GM06990 (cell line): Measurements from ENCODE around the gene LHFPL6.

ENCODE experiments used
- DNase-seq: peaks from one replicate; pipeline ENCODE4 v3.0.0-alpha.2; 2011; ENCODE audit not compliant: insufficient read length; ENCODE audit errors: extremely low read depth
- H3K27me3 ChIP-seq: replicated peaks from 2 replicates; pipeline ENCODE4 v1.6.0; 2011; ENCODE audit warnings: low read length; ENCODE audit not compliant: control insufficient read depth, insufficient read depth
- H3K36me3 ChIP-seq: 2 replicates; pipeline ENCODE4 v1.5.1; 2011; ENCODE audit warnings: low read length; ENCODE audit not compliant: control insufficient read depth, insufficient read depth
- H3K4me3 ChIP-seq: replicated peaks from 2 replicates; pipeline ENCODE4 v1.5.1; 2011; ENCODE audit warnings: low read depth, mild to moderate bottlenecking, control low read depth, low read length
- TF ChIP-seq, protein P1 (sequence below): IDR thresholded peaks from 2 replicates; pipeline ENCODE4 v1.5.1; 2011; ENCODE audit warnings: low read length, control low read depth, mild to moderate bottlenecking, inconsistent platforms; ENCODE audit not compliant: insufficient read depth, poor library complexity, severe bottlenecking

LHFPL6 gene

DNA sequence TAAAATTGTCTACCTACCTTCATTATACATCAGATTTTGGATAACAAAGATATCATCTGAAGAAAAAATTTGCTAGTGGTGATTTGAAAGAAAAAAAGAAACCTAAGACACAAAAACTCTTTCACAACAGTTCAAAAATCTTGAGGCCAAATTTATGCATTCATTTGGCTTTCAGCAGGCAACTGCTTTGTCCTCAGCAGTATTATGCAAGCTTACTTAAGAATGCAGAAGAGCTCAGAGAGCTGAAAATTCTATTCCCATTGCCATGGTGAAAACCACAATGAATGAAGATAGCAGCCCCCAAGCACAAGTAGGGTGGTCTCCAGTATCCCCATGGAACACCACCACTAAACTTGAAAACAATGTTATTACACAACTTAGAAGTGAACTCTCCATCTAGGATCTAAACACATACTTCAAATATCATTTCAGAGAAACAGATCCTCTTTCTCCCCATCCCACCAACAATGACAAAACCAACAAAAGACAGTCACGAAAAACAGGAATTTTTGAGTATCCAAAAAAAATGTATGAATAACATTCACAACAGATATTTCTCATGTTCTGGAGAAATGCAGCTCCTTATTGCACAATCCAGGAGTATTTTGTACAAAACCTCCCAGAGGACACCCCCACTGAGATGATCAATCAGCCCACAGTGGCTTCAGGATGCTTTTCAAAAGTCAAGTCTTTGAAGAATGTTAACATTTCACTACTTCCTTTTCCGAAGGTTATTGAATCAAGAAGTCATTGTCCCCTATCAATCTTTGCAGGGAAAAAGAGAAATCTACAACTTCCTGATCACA is 192.7 kb downstream of the LHFPL6 start:
- TF ChIP-seq, protein P1, sequence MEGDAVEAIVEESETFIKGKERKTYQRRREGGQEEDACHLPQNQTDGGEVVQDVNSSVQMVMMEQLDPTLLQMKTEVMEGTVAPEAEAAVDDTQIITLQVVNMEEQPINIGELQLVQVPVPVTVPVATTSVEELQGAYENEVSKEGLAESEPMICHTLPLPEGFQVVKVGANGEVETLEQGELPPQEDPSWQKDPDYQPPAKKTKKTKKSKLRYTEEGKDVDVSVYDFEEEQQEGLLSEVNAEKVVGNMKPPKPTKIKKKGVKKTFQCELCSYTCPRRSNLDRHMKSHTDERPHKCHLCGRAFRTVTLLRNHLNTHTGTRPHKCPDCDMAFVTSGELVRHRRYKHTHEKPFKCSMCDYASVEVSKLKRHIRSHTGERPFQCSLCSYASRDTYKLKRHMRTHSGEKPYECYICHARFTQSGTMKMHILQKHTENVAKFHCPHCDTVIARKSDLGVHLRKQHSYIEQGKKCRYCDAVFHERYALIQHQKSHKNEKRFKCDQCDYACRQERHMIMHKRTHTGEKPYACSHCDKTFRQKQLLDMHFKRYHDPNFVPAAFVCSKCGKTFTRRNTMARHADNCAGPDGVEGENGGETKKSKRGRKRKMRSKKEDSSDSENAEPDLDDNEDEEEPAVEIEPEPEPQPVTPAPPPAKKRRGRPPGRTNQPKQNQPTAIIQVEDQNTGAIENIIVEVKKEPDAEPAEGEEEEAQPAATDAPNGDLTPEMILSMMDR = no peak
- no peak overlapping the region for H3K4me3 ChIP-seq
- DNase-seq = no peak
- no peaks in the 10 kb centered on the region for H3K27me3 ChIP-seq
- no peaks in the 10 kb centered on the region for H3K36me3 ChIP-seq

DNA sequence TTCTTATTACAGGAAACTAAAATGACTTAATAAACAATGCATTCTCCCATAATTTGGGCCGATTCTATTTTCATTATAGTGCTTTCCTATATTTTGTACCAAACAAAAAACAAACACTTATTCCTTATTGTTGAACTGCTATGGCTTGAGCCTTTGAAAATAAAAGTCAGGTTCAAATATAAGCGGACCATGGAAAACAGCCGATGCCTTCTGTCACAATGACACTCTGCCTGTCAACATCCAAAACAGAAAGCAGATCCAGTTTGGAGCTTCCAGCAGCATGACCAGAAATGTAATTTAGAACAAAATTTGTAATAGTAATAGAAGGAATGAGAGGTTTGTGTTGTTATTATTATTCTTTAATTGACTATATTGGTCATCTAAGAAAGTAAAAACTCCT is 194.5 kb downstream of the LHFPL6 start:
- Histone ChIP-seq H3K36me3 (no peaks in the 10 kb centered on the region), H3K27me3 (no peaks in the 10 kb centered on the region), H3K4me3 (no peak overlapping the region)
- TF ChIP-seq, protein P1 = no peak
- DNase-seq = no peak

DNA sequence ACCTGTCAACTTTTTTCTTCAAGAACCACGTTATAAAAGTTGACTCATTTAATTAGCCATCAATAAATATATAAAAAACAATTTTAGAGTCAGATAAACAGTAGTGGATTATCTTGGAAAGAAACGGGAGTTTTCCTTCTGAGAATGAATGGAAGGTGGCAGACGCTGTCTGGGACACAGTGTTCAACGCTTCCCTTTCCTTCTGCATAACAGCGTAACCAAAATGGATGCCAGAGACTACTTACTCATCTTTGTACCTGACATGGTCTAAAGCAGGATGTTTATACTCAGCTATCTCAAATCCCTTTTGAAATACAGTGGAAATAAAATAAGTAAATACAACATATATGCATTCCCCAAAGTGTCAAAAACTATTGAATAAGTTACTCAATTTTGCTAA is 195.2 kb downstream of the LHFPL6 start:
- TF ChIP-seq, protein P1 = no peak
- no peaks in the 10 kb centered on the region for H3K36me3 ChIP-seq
- no peak for DNase-seq
- no peak overlapping the region for H3K4me3 ChIP-seq
- no peaks in the 10 kb centered on the region for H3K27me3 ChIP-seq

DNA sequence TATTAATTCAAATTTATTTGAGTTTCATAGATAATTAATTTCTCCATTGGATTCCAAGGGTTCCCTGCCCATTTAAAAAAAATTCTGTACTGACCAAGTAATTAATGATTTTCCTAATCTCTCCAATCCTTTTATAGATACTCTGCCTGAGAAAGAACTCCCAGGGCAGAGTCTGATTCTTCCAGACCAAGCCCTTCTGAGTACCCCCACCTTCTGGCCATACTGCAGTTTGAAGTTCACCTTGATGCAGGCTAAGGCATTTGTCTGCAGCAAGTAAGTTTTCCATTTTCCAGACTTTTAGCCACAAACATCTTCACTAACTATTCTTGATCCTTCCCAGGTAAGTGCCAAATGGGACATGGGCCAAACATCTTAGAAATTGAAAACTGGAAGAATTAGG is 195.9 kb downstream of the LHFPL6 start:
- no peak for DNase-seq
- Histone ChIP-seq H3K4me3 (no peak overlapping the region), H3K27me3 (no peaks in the 10 kb centered on the region), H3K36me3 (no peaks in the 10 kb centered on the region)
- TF ChIP-seq, protein P1 = no peak

DNA sequence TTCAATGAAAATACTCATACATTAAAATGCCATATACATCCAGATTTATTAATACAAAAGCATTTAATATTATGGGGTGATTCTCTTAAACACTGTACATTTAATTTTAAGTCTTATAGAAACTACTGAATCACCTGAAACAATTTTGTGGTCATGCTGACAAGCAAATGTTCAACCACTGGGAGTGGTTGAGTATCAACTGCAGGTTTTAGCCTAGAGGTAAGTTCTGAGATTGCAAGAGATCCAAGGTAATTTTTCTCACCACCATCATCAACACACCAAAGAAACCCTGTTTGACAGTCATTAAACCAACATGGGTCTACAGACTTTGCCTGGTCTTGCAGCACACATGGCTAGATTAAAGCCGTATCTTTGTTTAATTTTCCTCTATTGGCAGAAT is 196.3 kb downstream of the LHFPL6 start:
- Histone ChIP-seq H3K27me3 (no peaks in the 10 kb centered on the region), H3K36me3 (no peaks in the 10 kb centered on the region), H3K4me3 (no peak overlapping the region)
- DNase-seq = no peak
- TF ChIP-seq, protein P1 = no peak
